DND-41 (cell line): Measurements from ENCODE around the gene MATN1.
A peak's percentile ranks its signal among the peaks of the same experiment; 100 is the strongest.

ENCODE experiments used
- EZH2 ChIP-seq: IDR thresholded peaks from 3 replicates; pipeline ENCODE4 v1.6.1; 2012; ENCODE audit warnings: borderline replicate concordance, low read depth, mild to moderate bottlenecking, moderate library complexity, low read length, inconsistent platforms; ENCODE audit not compliant: severe bottlenecking
- TF ChIP-seq, protein P1 (sequence below): IDR thresholded peaks from 2 replicates; pipeline ENCODE4 v1.5.1; 2012; ENCODE audit warnings: borderline replicate concordance, low read length, moderate library complexity, mild to moderate bottlenecking; ENCODE audit not compliant: poor library complexity, severe bottlenecking; ENCODE audit errors: extremely low read depth

DNA sequence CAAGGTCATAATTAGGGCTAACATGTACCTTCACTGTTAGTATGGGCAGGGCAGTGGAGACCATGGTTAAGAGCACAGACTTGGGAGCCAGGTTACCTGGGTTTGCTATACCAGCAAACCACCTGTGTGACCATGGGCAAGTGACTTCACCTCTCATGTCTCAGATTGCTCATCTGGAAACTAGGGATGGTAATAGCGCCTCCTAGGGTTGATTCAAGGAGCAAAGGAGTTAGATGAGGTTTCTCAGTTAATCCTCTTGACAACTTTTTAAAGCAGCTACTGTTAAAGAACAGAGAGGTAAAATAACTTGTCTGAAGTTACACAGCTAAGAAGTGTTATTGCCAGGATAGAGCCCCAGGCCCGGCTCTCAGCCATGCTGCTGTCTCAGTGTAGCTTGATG is 790 bp upstream of the MATN1 start:
- TF ChIP-seq, protein P1, sequence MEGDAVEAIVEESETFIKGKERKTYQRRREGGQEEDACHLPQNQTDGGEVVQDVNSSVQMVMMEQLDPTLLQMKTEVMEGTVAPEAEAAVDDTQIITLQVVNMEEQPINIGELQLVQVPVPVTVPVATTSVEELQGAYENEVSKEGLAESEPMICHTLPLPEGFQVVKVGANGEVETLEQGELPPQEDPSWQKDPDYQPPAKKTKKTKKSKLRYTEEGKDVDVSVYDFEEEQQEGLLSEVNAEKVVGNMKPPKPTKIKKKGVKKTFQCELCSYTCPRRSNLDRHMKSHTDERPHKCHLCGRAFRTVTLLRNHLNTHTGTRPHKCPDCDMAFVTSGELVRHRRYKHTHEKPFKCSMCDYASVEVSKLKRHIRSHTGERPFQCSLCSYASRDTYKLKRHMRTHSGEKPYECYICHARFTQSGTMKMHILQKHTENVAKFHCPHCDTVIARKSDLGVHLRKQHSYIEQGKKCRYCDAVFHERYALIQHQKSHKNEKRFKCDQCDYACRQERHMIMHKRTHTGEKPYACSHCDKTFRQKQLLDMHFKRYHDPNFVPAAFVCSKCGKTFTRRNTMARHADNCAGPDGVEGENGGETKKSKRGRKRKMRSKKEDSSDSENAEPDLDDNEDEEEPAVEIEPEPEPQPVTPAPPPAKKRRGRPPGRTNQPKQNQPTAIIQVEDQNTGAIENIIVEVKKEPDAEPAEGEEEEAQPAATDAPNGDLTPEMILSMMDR: peak; percentile 46
- no peak for TF ChIP-seq EZH2
